DOHH2 (cell line): ENCODE measurements around the gene C3orf22.

ENCODE experiments used
- H3F3A ChIP-seq: fragments of 200-600 bp; sonication (generic), shearing (Covaris generic); 2 replicates; pipeline ENCODE4 v1.6.0; 2016; ENCODE audit warnings: antibody characterized with exemption, mild to moderate bottlenecking; ENCODE audit not compliant: control insufficient read depth, insufficient read depth
- H3K27ac ChIP-seq: fragments of 200-600 bp; sonication (generic); 2 replicates; pipeline ENCODE4 v1.5.1; 2014; ENCODE audit warnings: low read depth, mild to moderate bottlenecking, low read length, moderate library complexity
- H3K27me3 ChIP-seq: fragments of 200-600 bp; sonication (generic); 2 replicates; pipeline ENCODE4 v1.6.1; 2014; ENCODE audit warnings: mild to moderate bottlenecking, low read length, mixed read lengths; ENCODE audit not compliant: control insufficient read depth
- H3K36me3 ChIP-seq: fragments of 200-600 bp; sonication (generic); 2 replicates; pipeline ENCODE4 v1.6.1; 2014; ENCODE audit warnings: mild to moderate bottlenecking, low read length, moderate library complexity, mixed read lengths; ENCODE audit not compliant: control insufficient read depth
- H3K4me1 ChIP-seq: fragments of 200-600 bp; sonication (generic); 2 replicates; pipeline ENCODE4 v1.6.1; 2014; ENCODE audit warnings: mild to moderate bottlenecking, low read length, mixed read lengths; ENCODE audit not compliant: control insufficient read depth
- H3K4me2 ChIP-seq: fragments of 200-600 bp; sonication (generic); 2 replicates; pipeline ENCODE4 v1.6.0; 2014; ENCODE audit warnings: mild to moderate bottlenecking, low read length, moderate library complexity
- H3K4me3 ChIP-seq: fragments of 200-600 bp; sonication (generic); 2 replicates; pipeline ENCODE4 v1.5.1; 2014; ENCODE audit warnings: mild to moderate bottlenecking, low read length, mixed read lengths
- H3K79me2 ChIP-seq: fragments of 200-600 bp; sonication (generic); 2 replicates; pipeline ENCODE4 v1.6.1; 2014; ENCODE audit warnings: mild to moderate bottlenecking, low read length, mixed read lengths; ENCODE audit not compliant: control insufficient read depth
- H3K9me2 ChIP-seq: fragments of 200-600 bp; sonication (generic); replicated peaks from 2 replicates; pipeline ENCODE4 v1.6.1; 2014; ENCODE audit warnings: mild to moderate bottlenecking, low read length, mixed read lengths; ENCODE audit not compliant: control insufficient read depth
- H3K9me3 ChIP-seq: fragments of 200-600 bp; sonication (generic); 2 replicates; pipeline ENCODE4 v1.6.1; 2014; ENCODE audit warnings: antibody characterized with exemption, low read length, mixed read lengths; ENCODE audit not compliant: control insufficient read depth, insufficient read depth
- H4K20me1 ChIP-seq: fragments of 200-600 bp; sonication (generic); 2 replicates; pipeline ENCODE4 v1.6.0; 2014; ENCODE audit warnings: low read depth, mild to moderate bottlenecking, antibody characterized with exemption, low read length, moderate library complexity; ENCODE audit not compliant: control insufficient read depth, insufficient read depth
- EZH2phosphoT487 ChIP-seq: fragments of 200-600 bp; sonication (generic); IDR thresholded peaks from 2 replicates; pipeline ENCODE4 v1.6.1; 2017; ENCODE audit warnings: borderline replicate concordance, mild to moderate bottlenecking, antibody characterized with exemption, low read length, moderate library complexity, mixed read lengths
- TF ChIP-seq, protein P1 (sequence below): fragments of 200-600 bp; sonication (generic); IDR thresholded peaks from one replicate; pipeline ENCODE4 v1.5.1; 2014; ENCODE audit warnings: antibody characterized with exemption, mild to moderate bottlenecking, low read depth, low read length; ENCODE audit not compliant: poor library complexity, severe bottlenecking

Gene C3orf22

DNA sequence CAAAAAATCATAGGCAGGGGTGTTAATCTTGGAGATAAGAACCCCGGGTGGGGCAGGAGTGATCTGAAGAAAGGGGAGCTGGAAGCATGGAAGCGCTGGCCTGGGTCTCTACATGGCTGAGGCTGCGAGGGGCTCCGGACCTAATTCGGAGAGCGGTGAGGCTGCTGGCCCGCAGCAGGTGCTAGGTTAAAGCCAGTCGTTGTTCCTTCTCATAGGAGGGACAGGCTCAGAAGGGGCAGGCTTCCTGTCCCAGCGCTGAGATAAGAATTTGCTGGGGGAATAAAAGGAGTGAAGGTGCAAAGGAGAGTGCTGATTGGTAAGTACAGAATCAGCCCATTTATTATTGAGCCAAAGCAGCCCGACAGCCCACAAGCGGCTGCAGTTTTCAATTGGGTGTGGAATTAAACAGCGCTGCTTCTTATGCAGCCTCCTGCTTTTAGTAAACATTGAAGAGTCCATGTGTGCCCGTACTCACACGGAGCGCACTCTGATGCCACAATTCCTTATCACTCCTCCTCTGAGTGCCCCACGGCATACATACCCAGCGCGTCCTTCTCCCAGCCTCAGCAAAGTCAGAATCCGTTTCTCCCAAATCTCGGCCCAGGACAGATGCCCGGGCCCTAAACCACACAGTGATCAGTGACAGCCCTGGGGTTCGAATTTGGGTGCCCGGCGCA lies 17.6 kb downstream of the C3orf22 start:
- no peaks in the 10 kb centered on the region for H3K27me3 ChIP-seq
- no peaks in the 10 kb centered on the region for H4K20me1 ChIP-seq
- no peaks in the 10 kb centered on the region for H3K36me3 ChIP-seq
- no peak overlapping the region for H3K4me2 ChIP-seq
- no peaks in the 10 kb centered on the region for H3K4me1 ChIP-seq
- H3F3A ChIP-seq = no peaks in the 10 kb centered on the region
- TF ChIP-seq, protein P1, sequence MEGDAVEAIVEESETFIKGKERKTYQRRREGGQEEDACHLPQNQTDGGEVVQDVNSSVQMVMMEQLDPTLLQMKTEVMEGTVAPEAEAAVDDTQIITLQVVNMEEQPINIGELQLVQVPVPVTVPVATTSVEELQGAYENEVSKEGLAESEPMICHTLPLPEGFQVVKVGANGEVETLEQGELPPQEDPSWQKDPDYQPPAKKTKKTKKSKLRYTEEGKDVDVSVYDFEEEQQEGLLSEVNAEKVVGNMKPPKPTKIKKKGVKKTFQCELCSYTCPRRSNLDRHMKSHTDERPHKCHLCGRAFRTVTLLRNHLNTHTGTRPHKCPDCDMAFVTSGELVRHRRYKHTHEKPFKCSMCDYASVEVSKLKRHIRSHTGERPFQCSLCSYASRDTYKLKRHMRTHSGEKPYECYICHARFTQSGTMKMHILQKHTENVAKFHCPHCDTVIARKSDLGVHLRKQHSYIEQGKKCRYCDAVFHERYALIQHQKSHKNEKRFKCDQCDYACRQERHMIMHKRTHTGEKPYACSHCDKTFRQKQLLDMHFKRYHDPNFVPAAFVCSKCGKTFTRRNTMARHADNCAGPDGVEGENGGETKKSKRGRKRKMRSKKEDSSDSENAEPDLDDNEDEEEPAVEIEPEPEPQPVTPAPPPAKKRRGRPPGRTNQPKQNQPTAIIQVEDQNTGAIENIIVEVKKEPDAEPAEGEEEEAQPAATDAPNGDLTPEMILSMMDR = no peak
- TF ChIP-seq EZH2phosphoT487 = no peak
- H3K4me3 ChIP-seq = no peak overlapping the region
- H3K79me2 ChIP-seq = no peaks in the 10 kb centered on the region
- no peaks in the 10 kb centered on the region for H3K9me3 ChIP-seq
- H3K27ac ChIP-seq = no peak overlapping the region
- H3K9me2 ChIP-seq = no peaks in the 10 kb centered on the region

DNA sequence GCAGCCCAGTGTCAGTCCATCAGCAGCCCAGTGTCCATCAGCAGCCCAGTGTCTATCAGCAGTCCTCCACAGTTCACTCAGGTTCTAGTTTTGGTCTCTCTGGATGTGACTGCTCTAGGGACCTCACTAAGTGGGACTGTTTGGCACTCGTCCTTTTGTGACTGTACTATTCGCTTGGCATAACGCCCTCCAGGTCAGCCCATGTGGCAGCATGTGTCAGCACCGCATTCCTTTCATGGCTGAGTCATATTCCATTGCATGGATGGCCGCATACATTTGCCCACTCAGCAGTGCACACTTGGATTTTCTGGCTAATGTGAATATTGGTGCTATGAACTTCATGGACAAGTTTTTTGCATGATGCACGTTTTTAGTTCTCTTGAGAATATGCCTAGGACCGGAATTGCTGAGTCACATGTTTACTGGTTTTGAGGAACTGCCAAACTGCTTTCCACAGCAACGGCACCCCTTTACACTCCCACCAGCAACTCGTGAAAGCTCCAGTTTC lies 18.3 kb downstream of the C3orf22 start:
- H3K36me3 ChIP-seq = no peaks in the 10 kb centered on the region
- no peaks in the 10 kb centered on the region for H3K79me2 ChIP-seq
- H3K4me2 ChIP-seq = no peak overlapping the region
- TF ChIP-seq, protein P1 = no peak
- TF ChIP-seq EZH2phosphoT487 = no peak
- no peaks in the 10 kb centered on the region for H3F3A ChIP-seq
- no peaks in the 10 kb centered on the region for H3K9me2 ChIP-seq
- H3K9me3 ChIP-seq = no peaks in the 10 kb centered on the region
- H3K27me3 ChIP-seq = no peaks in the 10 kb centered on the region
- no peaks in the 10 kb centered on the region for H4K20me1 ChIP-seq
- no peaks in the 10 kb centered on the region for H3K4me1 ChIP-seq
- no peak overlapping the region for H3K4me3 ChIP-seq
- no peak overlapping the region for H3K27ac ChIP-seq

DNA sequence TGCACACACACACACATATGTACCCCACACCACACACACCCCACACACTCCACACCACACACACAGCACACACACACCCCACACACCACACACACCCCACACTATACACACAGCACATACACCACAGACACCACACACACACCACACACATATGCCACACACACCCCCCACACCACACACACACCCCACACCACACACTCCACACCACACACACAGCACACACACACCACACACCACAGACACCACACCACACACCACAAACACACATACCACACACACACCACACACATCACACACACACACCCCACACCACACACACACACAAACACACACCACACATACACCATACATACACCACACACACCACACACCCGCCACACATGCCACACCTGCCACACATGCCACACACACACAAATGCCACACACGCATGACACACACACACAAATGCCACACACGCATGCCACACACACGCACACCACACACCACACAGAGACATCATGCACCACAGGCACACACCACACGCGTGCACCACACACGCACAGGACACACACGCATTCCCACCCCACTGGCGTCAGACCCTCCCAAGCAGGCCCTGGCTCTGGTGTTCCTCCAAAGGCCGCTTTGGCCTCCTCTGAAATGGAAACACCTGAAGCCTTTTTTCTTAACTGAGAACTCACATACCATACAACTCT lies 19.0 kb downstream of the C3orf22 start:
- H3K9me3 ChIP-seq = no peaks in the 10 kb centered on the region
- no peaks in the 10 kb centered on the region for H3F3A ChIP-seq
- no peak overlapping the region for H3K27ac ChIP-seq
- no peaks in the 10 kb centered on the region for H3K79me2 ChIP-seq
- no peak overlapping the region for H3K4me2 ChIP-seq
- no peaks in the 10 kb centered on the region for H3K9me2 ChIP-seq
- no peak overlapping the region for H3K4me3 ChIP-seq
- no peaks in the 10 kb centered on the region for H3K27me3 ChIP-seq
- H3K36me3 ChIP-seq = no peaks in the 10 kb centered on the region
- TF ChIP-seq EZH2phosphoT487 = no peak
- TF ChIP-seq, protein P1 = no peak
- H4K20me1 ChIP-seq = no peaks in the 10 kb centered on the region
- no peaks in the 10 kb centered on the region for H3K4me1 ChIP-seq
